GM03348 (cell line): ENCODE data around the gene ZNRF1.

Experiments
- DNase-seq: peaks from one replicate; pipeline ENCODE4 v3.0.0; 2012; ENCODE audit warnings: low spot score

Gene ZNRF1

DNA sequence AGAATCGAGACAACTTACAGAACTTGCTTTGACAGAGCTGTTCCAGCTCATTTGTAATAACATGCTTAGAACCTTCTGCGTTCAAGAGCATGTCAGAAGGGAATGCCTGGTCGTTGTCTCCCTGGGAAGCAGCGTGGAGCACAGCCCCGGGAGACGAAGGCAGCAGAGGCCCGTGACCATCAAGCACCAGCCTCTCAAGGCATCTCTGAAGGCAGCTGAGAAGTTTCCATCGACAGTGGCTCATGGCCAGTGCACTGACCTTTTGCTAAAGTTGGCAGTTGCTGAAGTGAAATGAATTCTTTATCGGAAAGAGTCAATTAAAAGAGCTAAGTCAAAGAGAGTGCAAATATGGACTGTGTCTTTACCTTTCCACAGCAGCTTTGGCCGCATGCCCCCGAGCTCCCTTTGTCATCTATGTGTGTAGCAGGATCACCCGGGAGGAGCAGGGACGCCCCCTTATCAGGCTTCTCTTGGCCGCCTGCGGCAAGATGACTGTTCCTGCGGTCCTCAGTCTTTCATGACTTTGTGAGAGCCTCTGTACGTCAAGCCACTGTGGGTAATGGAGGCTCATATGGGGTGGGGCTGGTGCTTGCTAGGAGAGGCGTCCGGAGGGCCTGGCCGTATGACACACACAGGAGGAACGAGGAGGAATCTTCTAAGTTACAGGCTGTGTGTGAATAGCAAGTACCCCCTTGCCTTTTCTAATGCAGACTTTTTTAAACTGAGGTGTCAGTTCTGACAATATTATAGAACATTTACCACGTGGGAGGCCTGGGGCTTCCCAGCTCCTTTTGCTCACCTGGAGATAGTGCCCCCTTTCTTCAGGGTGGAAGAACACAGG lies 63.5 kb downstream of the ZNRF1 start:
- DNase-seq = no peak

DNA sequence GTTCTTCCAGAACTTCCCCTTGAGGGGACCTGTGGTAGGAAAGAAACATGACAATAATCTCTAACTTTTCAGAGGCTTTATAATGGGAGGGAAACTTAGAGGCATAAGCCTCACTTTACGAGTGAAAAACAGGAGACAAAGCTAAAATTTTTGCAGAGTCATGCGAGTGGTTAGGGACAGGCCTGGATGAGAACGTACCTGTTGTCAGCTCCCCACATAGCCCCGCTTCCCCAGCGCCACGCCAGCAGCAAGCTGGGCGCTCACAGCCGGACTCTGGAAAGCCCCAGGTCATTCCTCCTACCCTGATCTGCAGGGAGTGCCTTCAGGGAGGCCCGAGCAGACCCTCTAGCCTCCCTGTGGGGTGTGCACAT lies 64.1 kb downstream of the ZNRF1 start:
- no peak for DNase-seq

GRCh38 chr16:75063549-75064088 lies 64.8 kb downstream of the ZNRF1 start:
- DNase-seq = no peak

DNA sequence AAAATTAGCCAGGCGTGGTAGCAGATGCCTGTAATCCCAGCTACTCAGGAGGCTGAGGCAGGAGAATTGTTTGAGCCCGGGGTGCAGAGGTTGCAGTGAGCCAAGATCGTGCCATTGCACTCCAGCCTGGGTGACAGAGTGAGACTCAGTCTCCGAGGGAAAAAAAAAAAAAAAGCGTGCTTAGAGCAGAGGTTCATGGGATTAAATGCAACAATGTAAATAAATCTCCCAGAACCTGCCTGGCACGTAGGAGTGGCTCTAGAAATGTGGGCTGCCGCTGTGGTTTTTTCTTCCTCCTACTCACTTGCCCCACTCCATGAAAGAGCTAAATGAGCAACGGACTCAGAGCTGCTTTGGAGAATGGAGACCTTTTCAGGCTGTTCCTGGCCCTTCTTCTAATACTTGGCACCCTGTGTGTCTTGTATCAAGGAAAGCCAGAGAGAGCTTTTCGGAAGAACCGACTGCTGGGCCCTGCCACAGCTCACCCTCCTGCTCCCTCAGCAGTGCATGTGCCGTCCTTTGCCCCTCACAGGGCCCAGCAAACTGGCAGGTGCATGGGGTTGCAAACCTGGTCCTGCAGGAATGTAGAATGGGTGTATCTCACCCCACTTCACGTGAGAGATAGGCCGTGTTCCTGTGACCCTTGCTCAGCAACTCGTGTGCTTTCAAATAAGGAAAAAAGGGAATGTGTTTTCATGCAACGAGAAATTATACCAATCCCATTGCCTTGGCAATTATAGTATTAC lies 65.8 kb downstream of the ZNRF1 start:
- no peak for DNase-seq

DNA sequence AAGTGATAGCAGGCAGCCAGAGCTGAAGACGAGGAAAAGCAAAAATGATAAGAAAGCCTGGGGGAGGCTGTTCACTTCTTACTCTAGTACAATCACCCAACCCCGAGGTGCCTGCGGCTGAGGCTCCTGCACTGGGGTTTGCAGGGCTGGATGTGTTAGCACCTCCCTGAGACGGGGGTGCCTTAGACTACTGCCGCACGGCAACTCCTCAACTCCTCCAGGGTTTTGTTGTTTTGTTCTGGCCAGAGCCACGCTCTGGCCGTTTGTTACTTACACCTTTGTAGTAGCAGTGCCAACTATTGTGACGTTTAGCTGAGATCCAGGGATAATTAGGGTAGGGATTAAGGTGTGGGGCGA lies 66.3 kb downstream of the ZNRF1 start:
- no peak for DNase-seq

DNA sequence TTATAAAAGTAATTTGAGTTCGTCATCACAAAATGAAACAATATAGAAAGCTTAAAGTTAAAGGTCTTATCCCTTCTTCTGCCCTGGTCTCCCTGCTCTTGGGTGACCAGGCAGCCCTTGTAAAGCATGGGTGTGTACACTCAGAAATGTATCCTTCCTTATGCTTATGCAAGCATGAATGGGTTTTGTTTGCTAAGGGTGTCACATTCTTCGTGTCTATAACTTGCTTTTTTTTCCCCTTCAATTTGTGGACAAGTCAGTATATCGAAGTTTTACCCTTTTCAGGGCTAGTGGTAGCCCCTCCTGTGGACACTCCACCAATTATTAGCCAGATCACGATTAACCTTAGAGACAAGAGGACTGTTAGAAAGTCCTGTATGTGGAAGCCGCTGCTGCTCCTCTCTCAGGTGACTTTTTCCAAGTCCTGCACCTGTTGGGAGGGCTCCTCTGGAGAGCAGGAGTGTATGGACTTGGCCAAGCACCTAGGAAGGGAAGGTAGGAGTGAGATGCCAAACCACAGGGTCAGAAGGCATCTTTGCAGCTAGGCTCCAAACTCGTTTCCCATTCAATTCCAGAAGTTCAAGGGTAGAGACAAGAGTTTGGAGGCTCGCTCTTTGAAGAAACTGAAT lies 66.8 kb downstream of the ZNRF1 start:
- no peak for DNase-seq

DNA sequence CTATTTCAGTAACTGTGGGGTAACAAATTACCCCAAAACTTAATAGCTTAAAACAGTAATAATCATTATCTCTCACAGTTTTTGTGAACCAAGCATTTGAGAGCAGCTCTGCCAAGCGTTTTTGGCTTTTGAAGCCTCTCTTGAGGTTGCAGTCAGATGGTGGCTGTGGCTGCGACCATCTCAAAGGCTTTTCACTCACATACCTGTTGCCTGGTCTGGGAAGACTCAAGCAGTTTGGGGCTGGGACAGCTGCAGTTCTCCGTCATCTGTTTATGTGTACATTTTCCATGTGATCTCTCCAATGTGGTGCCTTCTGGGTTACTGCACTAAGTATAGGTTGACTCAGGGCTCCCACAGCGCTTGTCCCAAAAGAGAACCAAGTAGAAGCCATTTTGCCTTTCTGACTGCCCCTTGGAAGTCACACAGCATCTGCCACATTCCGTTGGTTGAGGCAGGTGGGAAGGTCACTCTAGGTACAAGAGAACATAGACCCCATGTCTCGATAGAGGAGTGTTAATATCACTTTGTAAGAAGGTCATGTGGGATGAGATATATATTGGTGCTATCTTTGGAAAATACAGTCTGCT lies 68.1 kb downstream of the ZNRF1 start:
- DNase-seq = no peak

DNA sequence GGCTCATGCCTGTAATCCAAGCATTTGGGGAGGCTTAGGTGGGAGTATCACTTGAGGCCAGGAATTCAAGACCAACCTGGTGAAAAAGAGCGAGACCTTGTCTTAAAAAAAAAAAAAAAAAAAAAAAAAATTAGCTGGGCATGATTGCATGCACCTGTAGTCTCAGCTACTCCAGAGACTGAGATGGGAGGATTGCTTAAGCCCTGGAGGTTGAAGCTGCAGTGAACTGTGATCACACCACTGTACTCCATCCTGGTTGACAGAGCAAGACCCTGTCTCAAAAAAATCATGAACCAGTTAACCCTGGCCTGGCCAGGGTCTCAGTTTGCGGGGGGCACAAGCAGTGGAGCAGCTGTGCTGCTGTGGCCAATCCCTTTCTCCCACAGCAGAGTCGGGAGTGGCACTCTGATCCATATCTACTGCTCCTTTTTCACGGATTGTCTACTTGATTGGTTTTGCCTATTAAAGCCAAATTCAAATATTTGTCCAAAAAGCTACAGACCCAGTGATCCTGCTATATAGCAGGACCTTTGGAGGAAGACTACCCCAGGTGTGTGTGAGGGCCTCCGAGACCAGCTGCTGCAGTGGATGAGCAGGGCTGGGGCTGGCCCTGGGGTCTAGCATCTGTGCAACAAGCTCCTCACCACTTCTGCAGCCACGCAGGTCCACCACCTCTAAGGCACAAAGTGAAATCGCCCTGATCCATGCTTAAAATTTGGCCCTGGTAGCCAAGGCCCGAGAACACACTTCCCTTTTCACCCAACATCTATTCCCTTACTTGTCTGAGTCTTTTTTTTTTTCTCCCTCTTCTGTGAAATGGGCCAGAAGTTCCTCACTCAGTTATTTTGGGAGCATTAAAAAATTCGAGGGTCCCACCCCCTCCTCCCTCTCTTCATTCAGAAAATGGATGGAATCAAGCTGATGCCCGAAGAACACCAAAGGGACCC lies 69.5 kb downstream of the ZNRF1 start:
- no peak for DNase-seq

DNA sequence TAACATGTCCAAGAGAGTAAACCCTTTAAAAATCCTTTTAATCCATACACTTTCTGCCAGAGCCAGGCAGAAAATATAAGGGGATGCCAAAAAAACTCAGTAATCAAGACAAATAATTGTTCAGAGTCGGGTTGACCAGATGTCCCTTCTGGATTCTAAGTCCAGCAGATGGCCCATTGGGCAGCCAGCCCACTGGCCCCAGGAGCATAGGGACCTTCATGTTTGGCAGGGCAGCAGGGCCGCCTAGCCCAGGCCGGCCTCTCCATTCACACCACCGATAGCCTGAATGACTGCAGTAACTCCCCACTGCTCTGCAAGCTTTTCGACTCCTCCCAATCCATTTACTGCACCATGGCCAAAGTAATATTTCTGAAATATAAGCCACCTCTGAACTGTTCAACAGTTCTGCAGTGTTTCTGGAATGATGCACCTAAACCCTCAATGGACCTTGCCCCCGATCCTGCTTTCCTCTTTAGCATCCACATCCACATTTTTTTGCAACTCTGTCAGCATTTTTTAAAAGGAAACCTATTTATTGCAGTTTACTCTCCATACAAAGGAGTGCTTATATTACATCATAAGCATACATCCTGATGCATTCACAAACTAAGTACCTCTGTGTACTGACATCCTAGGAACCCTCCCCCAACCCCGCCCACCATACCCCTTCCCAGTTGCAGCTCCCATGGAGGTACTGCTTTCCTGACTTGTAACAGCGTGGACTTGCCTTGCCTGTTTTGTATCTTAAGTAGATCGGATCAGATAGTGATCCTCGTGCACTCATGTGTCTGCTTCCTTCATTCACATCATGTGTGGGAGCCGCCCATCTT lies 71.4 kb downstream of the ZNRF1 start:
- peak; percentile 20 for DNase-seq

DNA sequence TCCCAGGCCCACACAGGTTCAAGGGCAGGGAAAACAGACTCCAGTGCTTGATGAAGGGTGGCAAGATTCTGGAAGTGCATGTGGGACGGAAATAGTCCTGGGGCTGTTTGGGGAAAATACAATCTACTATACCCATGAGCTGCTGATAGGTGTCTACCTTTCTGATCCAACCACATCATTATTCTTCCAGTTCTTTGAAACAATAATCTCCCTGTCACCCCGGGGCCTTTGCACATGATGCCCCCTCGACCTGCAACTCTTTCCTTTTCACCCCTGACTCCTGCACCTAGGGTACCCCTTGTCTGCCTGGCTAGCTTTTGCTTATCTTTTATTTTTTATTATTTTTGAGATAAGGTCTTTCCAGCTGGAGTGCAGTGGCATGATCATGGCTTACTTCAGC lies 72.8 kb downstream of the ZNRF1 start:
- no peak for DNase-seq

DNA sequence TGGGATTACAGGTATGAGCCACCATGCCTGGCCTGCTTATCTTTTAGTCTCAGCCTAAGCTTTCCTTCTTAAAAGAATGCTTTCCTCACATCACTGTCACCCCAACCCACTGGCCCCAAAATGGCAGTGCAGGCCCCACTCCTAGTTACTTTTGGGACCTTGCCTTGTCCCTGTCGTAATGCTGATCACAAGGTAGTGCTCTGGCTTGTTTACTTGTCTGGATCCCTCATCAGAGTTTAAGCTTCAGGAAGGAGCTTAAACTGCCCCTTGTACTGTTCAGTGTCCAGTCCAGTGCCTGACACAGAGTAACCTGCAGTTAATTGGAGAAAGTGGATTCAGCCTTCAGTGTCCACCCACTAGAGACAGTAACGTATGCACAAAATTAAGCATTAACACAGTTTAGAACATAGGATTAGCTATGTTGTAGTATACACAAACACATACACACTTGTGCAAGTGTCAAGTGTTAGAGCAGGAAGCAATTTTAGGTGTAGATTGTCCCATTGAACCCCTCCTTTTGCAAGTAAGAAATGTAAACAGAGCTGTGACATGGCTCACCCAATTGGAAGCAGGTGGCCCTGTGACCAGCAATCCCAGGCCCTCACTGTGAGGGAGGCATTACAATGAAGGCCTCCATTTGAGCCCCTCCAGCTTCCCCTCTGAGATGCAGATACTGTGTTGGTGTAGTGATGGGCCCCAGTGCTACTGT lies 73.6 kb downstream of the ZNRF1 start:
- DNase-seq = no peak

DNA sequence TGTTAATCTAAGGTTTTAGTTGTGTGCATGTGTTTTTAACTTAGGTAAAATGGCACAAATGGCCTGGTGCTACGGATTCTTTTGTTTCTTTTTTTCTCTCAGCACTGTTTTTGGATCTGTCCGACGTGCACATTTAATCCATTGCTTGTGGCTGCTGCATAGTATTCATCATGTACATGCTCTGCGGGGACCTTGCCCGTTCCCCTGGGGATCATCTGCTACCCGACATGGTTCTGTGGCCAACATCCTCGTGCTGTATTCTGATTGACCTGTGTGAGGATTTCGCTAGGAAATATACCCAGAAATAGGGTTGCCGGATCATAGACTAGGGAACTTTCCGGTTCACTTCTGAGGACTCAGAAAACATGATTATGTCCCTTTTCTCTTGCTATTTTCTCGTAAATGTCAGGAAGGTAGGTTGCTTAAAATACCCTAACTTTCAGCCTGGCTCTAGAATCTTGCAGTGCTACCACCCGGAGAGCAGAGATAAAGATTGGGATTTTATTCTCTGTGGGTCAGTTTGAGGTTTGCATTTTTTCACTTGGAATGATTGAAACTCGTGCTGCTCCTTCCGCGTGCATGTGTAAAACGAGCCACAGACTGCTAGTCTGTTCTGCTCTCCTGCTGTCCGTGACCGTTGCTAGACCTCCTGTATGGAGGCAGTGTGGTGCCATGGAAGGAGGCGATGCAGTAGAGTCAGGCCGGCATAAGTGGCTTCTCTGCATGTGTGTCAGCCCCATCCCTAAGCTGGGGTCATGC lies 74.9 kb downstream of the ZNRF1 start:
- no peak for DNase-seq

- no peak for DNase-seq
These were observed 75.5 kb downstream of the ZNRF1 start for GRCh38 chr16:75074304-75074793.

DNA sequence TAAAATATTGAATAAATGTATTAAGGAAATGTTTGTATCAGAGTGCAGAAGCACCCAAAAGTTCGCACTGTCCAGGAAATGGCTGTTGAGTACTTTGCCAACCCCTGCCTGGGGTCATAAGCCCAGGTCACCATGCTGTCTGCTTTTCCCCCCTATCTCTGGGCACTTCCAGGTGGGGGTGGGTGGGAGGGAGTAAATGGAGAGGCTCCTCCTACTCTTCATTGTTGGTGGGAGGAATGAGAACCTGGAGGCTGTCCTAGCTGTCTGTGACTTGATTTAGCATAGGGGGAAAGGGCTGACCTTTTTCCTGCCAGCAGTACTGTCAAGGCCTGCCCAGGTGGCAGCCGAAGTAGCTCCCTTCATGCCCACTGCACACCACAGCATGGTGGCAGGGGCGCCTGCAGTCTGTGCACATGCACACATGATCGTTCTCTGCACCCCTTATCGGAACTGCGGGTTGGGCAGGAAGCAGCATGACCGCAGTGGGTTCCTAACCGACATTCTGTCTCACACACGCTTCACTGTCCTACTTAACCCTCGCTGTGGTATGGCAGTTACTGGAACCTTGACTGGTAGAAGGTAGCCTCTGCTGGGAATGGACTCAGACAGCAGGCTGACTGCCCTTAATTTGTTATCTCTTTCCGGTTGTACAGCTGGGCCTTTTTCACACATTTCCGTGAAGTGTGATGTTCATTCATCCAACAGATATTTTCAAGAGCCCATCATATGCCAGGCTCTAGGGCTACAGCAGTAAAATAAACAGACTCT lies 76.3 kb downstream of the ZNRF1 start:
- no peak for DNase-seq

DNA sequence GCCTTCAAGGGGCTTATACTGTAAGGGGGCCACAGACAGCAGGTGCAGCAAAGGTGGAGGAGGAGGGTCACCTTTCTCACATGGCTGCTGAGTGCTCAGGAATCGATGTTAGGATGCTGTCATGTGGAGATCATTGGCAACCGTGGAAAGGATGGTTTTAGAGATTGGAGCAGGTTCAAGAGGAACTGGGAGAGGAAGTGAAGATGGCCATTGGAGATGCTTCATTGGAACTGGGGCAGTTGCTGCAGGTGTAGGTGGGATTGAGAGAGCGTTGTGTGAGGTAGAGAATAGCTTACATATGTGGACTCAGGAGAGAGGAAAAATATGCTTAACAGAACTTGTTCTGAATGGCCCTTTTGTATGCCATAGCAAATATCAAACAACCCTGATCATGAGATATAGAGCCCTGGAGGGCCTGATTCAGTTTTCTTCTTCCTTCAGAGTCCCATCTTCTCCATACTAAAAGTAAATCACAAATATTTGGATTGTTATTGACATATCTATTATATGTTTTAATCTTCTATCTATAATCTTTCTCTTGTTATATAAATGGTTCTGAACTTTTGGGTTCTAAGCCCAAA lies 77.0 kb downstream of the ZNRF1 start:
- DNase-seq = no peak

- no peak for DNase-seq
These were observed 80.1 kb downstream of the ZNRF1 start for GRCh38 chr16:75078886-75079285.

- DNase-seq = no peak
These were observed 80.6 kb downstream of the ZNRF1 start for GRCh38 chr16:75079346-75079926.
